ENCODE results near the gene HMCN2.
"Not testable (repeated sequence)": the region's sequence is repeated elsewhere in the genome, so short reads cannot be mapped to it uniquely, and the experiment has no call there.

The HMCN2 gene

GRCh38 chr9:130431536-130432303 lies 166.2 kb downstream of the HMCN2 start:
- no peak for DNase-seq (ENCODE audit: low read depth in 2 of 2)

GRCh38 chr9:130432362-130432761 lies 166.8 kb downstream of the HMCN2 start:
- DNase-seq (ENCODE audit: low read depth in 2 of 2), result no peak

- DNase-seq (ENCODE audit: low read depth in 2 of 2), result no peak
These were observed 167.2 kb downstream of the HMCN2 start for GRCh38 chr9:130432796-130433167.

GRCh38 chr9:130433168-130433946 lies 167.8 kb downstream of the HMCN2 start:
- no peak for DNase-seq (ENCODE audit: low read depth in 2 of 2)

- DNase-seq (ENCODE audit: low read depth in 2 of 2), result no peak
These were observed 168.3 kb downstream of the HMCN2 start for GRCh38 chr9:130433947-130434262.

GRCh38 chr9:130434656-130435055 lies 169.1 kb downstream of the HMCN2 start:
- not testable (repeated sequence) for DNase-seq (ENCODE audit: low read depth in 2 of 2)

GRCh38 chr9:130437011-130437789 lies 171.6 kb downstream of the HMCN2 start:
- no peak for DNase-seq (ENCODE audit: low read depth in 2 of 2)

GRCh38 chr9:130438382-130438981 lies 172.9 kb downstream of the HMCN2 start:
- no peak for DNase-seq (ENCODE audit: low read depth in 2 of 2)

- no peak for DNase-seq (ENCODE audit: low read depth in 2 of 2)
These were observed 175.5 kb downstream of the HMCN2 start for GRCh38 chr9:130441031-130441430.

GRCh38 chr9:130442746-130443455 lies 177.3 kb downstream of the HMCN2 start:
- DNase-seq (ENCODE audit: low read depth in 2 of 2), result no peak

- DNase-seq (ENCODE audit: low read depth in 2 of 2), result no peak
These were observed 177.9 kb downstream of the HMCN2 start for GRCh38 chr9:130443456-130443801.

- no peak for DNase-seq (ENCODE audit: low read depth in 2 of 2)
These were observed 178.4 kb downstream of the HMCN2 start for GRCh38 chr9:130443840-130444492.

- DNase-seq (ENCODE audit: low read depth in 2 of 2), result peak; percentile 27 to 41
These were observed 179.1 kb downstream of the HMCN2 start, which contains the start of gene ASS1 for GRCh38 chr9:130444565-130445221. ASS1 (plus strand) TSS chr9:130444961; CDS start chr9:130452229, 7,268 bp downstream.

- DNase-seq (ENCODE audit: low read depth in 2 of 2), result no peak
These were observed 179.9 kb downstream of the HMCN2 start for GRCh38 chr9:130445268-130445983.

GRCh38 chr9:130446101-130446861 lies 180.7 kb downstream of the HMCN2 start:
- DNase-seq (ENCODE audit: low read depth in 2 of 2), result no peak

- DNase-seq (ENCODE audit: low read depth in 2 of 2), result no peak
These were observed 181.7 kb downstream of the HMCN2 start for GRCh38 chr9:130447193-130447816.

GRCh38 chr9:130448035-130448624 lies 182.6 kb downstream of the HMCN2 start:
- DNase-seq (ENCODE audit: low read depth in 2 of 2), result no peak

Measured in activated CD4-positive, alpha-beta T cell treated with anti-CD3 and anti-CD28 coated beads for 24 hours (primary cell).